NOMO-1 treated with DMSO at 0.1 percent for 48 hours (cell line): ENCODE measurements around the gene NHS.
A peak's percentile ranks its signal among the peaks of the same experiment; 100 is the strongest.

Experiments used
- DNase-seq: peaks from one replicate; lab custom pipeline; 2025; ENCODE audit not compliant: unreplicated experiment; lab: John Stamatoyannopoulos, UW

NHS gene

GRCh38 chrX:17610788-17611187 is 235.8 kb downstream of the NHS start:
- DNase-seq: no peak

DNA sequence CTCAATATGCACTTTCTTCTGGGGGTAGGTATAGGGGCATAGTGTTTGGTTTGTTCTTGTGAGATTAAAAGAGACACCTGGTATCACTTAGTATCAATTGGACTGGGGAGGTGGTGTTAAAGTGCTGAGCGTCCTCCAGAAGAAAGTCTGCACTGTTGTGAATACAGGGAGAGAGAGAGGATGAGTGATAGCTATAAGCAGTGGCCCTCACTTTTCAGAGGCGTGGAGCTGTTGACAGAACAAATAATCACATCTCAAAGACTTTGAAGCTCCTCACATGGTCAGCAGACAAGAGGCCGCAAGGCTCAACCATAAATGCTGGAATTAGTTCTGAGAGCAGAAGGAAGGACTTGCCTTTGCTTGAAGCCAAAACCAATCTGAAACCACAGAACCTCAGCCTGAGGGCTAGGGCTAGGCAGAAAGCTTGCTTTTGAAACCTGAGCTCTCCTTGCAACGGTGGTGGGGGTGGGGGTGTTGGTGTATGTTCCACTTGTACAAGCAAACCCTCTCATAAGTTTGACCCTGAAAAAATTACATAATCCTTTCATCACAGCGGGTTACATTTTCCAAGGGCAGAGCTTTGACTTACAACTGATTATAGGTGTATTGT is 239.1 kb downstream of the NHS start:
- peak; percentile 27 for DNase-seq

DNA sequence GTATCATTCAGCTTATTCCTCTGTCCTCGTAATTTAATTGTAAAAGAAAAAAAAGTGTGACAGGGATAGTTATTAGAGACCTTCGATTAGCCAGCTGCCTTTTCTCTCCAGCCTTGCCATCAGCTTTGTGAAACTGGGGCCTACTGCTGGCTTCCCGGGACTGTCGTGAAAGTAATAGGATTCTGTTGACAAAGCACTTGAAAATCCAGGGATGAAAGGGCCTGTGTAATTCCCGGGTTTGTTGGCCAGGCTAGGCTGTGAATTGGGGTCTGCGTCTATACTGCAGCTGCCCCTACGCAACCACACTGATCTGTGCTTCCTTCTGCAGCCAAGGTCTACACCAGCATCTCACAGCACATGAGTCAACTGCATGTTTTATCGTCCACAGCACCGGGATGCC is 241.9 kb downstream of the NHS start:
- DNase-seq: no peak

- no peak for DNase-seq
Measured at GRCh38 chrX:17617806-17618205, 242.8 kb downstream of the NHS start.

GRCh38 chrX:17621566-17622270 is 246.7 kb downstream of the NHS start:
- DNase-seq: no peak

DNA sequence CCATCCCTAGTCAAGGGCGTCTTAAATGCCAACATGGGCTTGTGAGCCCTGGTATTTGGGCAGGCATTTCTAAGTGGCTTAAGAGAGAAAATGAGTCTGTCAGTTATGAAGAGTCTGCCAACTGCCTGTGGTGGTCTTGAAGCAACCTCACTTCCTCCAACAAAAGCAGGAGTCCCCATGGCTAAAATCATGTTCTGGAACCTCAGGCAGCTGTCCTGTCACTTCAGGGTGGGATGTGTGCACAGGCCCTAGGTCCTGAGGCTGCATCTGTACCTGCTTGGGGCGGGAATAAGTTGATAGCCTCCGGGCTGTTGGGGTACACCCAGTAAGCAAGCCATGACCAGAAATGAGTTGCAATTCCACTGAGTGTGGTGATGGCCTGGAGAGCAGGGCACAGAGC is 247.3 kb downstream of the NHS start:
- DNase-seq: no peak

DNA sequence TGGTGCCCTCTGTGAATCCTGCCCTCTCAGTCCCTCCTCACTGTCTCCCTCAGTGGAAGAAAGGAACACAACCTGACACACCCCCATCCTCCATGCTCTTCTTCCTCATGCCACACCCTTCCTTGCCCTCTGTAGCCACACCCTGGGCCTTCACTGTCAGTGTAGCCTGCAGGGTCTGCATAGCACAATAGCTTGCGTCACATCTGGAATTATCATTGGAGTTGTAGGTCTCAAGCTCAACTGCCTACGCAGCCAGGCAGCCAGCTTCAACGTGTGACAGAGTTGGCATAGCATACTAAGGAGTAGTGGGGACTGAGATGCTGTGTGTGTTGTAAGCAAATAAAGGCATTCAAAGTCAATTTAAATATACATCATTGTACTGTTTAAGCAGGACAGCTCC is 248.8 kb downstream of the NHS start:
- DNase-seq: no peak

- no peak for DNase-seq
Measured at GRCh38 chrX:17627026-17627425, 252.0 kb downstream of the NHS start.

DNA sequence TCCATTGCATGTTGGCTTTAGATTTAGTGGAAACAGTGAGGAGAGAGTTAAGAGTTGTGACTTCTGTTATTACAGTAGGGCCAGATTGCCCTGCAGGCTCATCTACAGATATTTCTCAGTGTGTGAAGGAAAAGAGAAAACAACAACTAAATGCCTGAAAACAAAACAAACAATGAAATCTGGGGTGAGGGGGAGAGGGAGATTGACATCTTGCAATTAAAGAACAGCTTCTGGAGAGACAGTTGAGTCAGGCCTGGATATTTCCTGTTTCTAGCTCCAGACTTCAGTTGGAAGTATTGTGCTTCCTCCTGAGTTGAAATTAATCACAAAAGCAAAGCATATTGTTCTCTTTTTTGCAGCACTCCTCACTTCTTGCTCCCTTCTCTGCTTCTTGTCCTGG is 254.0 kb downstream of the NHS start:
- no peak for DNase-seq

DNA sequence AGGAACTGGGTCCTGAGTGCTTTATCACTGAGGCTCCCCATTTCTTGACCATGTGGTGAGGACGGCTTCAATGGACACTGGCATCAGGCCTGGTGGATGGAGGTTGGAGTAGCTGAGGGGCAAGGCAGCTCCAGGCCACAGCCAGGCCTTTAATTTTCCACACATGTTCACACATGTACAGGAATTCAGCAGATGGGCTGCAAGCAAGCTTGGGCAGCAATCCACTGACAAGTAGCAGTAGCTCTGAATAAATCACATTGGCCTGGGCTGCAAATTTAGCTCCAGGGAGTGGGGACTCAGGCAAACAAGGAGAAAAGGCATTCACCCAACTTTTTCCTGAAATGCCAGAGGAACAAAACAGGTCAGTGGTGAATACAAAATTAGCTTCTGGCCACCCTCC is 254.5 kb downstream of the NHS start:
- no peak for DNase-seq

- no peak for DNase-seq
Measured at GRCh38 chrX:17631647-17632046, 256.6 kb downstream of the NHS start.

GRCh38 chrX:17632942-17633341 is 257.9 kb downstream of the NHS start:
- peak; percentile 27 for DNase-seq

DNA sequence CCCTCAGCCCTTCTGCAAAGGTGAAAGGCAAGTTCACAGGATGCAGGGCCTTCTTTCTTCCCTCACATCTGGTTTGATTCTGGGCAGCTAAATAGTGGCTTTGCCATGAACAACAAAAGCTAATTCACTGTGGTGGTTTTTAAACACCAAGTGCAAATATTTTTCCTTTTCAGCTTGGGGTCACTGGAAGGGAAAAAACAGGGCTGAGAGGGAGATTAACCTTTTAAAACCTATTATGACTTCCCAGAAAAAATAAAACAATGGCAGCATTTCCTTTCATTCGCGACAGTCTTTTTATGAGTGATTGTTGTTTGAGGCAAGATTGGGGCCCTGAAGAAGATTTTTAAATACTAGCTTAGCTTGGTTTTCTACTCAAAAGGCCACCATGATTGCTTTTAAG is 258.5 kb downstream of the NHS start:
- DNase-seq: no peak

DNA sequence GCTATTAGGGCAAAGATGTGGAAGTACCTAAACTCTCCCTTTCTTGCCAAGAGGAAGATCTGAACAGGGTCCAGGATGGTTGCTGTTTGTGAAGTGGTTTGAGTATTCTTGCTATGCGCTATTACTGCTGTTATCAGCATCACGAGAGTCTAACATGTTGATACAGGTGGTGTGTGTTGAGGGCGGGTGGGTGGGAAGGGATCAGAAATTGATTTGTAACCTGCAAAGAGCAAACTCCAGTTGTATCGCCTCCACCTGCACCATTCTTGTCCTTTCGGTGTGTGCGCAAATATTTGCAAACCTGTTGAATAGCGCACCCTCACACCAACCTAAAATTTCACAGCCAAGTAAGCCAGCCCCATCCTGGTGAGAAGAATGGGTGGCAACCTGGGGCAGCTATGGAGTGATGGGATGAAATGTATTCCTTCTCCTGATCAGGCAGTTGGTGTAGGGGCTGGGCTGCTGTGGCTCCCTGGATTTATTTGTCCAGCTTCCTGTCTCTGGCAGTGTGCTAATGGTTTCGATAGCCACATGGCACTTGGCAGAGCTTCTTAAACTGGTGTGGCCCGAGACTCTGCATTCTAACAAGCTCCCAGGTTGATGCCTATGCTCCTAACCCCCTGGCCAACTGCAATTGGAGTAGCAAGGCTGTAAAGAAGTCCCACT is 259.7 kb downstream of the NHS start:
- DNase-seq: no peak

DNA sequence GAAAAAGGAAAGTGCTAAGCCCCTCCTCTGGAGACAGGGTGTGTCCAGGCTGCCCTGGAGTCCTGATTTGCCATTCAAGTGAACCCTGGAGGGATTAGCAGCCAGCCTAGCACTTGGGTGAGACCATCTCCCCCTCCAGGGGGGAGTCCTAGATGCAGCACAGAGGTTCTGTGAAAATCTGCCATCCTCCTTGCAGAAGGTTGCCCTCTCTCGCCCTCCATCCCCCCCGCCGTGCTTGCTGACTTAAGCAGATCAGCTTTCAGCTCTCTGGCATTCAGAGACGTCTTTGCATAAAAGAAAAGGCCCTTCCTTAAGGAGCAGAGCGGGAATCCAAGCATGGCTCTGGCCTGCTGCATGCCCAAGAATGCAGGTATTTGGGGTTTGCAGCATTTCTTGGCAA is 260.2 kb downstream of the NHS start:
- no peak for DNase-seq

GRCh38 chrX:17637235-17637634 is 262.2 kb downstream of the NHS start:
- DNase-seq: no peak

DNA sequence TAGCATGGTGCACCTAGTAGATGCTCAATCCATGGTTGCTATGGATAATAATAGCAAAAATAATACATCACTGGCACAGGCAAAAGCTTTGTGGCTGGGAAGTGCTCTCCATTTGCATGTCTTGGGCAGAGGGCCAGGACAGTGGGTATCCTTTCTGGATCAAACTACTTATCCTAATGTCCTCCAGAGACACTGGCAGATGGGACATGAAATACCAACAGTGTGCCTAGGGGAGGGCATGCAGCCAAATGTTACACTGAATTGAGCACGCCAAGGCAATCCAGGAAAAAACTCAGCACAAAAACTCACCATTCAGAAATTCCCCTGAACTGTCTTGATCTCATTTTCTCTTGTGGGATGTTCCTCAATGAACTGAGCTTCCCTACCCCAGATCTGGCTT is 263.7 kb downstream of the NHS start:
- no peak for DNase-seq

DNA sequence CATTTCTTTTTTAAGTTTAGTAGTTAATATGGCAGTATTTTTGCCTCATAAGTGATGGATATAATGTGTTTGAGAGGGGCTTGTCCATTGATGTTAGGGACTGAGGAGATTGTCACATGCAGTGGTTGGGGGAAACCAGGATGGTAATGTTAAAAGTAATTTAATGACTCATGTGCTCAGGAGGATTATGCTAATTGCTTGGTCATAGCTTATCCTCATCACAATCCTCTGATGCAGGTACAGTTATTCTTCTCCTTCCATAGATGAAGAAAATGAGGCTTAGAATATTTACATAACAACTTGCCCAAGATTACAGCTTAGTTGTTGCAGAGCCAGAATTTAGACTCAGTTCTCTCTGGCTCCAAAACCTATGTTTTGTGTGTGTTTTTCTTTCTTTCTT is 267.9 kb downstream of the NHS start:
- DNase-seq: no peak

- DNase-seq: no peak
Measured at GRCh38 chrX:17643528-17643927, 268.5 kb downstream of the NHS start.

DNA sequence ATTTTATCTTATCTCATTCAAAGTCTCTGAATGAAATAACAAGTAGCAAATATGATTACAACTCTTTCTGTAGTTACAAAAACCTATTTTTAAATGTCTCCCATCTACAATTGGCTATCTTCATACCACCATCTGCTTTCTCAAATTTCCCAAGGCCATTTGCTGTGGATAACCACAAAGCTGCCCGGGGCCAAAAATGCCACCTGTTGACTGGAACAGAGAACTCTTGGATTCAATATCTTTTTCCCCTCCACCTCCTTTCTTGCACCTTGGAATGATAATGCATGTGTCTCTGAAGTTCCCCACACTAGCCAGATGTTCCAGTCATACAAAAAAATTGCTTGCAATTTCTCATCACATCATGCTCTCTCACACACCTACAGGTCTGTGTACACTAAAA is 269.0 kb downstream of the NHS start:
- no peak for DNase-seq

GRCh38 chrX:17654116-17654515 is 279.1 kb downstream of the NHS start:
- no peak for DNase-seq

DNA sequence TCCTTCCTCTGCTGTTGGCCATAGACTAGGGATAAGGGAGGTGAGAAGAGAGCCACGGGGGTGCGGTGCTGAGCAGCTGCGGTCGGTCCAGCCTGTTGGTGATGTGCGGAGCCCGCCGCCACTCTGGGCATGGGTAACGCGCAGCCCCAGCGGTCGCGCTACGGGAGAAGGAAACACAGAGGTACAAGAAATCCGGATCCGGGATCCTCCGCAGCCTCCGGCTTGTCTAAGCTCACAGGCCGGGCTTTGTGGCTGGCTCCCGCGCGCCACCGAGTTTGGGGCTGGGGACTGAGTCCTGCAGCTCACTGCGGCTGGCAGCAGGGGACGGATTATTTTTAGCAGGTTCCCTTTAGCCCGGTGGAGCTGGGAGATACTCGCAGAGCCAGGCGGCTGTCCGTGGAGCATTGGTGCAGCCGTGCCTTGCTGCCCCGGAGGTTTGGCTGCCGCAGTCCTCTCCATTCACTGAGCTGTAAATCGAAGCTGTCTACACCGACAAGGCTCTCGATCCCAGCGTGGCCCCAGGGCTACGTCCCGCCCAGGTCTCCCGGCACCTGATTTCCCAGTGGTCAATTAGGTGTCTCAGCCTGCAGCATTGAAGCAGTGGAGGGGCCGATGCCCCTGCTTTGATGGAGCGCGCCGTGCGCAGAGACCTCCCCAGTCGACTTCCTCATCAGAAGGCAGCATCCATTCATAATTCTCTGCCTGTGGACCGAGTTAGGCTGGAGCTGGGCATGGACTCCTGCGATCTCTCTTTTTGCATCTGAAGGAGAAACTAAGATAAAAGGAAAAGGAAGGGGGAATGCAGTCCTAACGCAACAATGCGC is 280.4 kb downstream of the NHS start:
- DNase-seq: no peak
